GM15510 (cell line): Measurements from ENCODE around the gene UBQLN2.

Experiments used
- POLR2A ChIP-seq: IDR thresholded peaks from 3 replicates; pipeline ENCODE4 v1.6.1; 2011; ENCODE audit warnings: borderline replicate concordance; ENCODE audit not compliant: insufficient read length; ENCODE audit errors: extremely low read depth

UBQLN2 gene

DNA sequence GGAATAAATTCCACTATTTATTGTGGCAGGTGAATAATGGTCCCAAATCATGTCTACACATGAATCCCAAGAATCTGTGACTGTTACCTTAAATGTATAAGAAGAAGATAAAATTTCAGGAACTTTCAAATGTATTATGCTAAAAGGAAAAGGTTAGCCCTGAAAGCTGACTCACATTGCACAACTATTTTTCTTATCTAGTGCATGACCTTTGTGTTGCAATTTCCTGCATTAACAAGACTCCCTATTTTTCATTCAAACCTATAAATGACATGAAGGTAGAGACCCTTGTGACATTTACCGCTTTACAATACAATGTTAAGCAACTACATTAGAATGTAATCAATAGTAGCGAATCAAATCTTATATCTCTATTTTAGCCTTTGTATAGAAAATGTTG, 36.7 kb downstream of the UBQLN2 start:
- no peak for TF ChIP-seq POLR2A

DNA sequence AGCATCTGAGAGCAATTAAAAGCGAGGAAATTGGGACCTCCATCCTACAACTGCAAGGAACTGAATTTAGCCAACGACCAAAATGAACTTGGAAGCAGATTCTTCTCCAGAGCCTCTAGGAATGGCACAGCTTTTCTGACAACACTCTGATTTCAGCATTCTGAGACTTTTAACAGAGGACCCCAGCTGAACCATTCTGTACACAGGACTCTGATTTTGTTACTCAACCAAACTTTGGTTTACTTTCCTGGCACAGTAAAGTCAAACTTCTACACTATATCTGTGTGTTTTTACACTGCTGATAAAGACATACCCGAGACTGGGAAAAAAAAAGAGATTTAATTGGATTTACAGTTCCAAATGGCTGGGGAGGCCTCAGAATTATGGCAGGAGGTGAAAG, 37.6 kb downstream of the UBQLN2 start:
- TF ChIP-seq POLR2A, result no peak

DNA sequence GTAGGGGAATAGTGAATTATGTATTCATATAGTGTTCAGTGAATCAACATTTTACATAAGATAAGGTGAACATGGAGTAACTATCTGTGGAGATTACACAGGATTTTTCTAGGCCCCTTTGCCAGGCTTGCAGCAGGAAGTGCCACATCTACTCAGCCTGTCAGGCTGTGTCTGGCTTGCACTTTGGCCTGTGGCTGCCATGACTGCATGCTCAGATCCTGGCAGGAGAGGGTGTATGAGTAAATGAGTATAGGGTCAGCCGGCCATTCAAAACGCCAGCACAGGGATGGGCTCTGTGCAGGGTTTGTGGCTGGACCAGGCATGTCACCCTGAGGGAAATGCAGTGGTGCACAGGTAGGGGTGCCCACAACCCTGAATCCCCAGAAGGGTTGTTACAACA, 51.9 kb downstream of the UBQLN2 start:
- no peak for TF ChIP-seq POLR2A
